Aorta (tissue), 5 donors: ENCODE measurements around the gene MAK. TPM values are rescaled to one million over a fixed set of nuclear protein-coding genes. Genes with fewer than 3 reads are reported as not detected.

ENCODE experiments used
- ATAC-seq: fragments of 200-7000 bp; cut with Tn5 transposase; one replicate; pipeline ENCODE4 v1.9.1; 2022; ENCODE audit warnings: moderate library complexity; ENCODE audit not compliant: low FRiP score
- DNase-seq, 2 donors: peaks; one replicate each; pipeline ENCODE4 v3.0.0-alpha.2; 2020
- H3K27ac ChIP-seq, 2 donors: one replicate each; pipeline ENCODE4 v1.5.1; 2013; ENCODE audit warnings: low read length in 2 of 2, mild to moderate bottlenecking in 2 of 2, moderate library complexity in 2 of 2, control low read depth in 1 of 2, inconsistent platforms in 1 of 2, low read depth in 1 of 2
- H3K27me3 ChIP-seq, 2 donors: one replicate each; pipeline ENCODE4 v1.6.1; 2013; ENCODE audit warnings: control low read depth in 1 of 2, low read length in 1 of 2, mild to moderate bottlenecking in 1 of 2, moderate library complexity in 1 of 2; ENCODE audit not compliant: insufficient read depth in 2 of 2, control insufficient read depth in 1 of 2
- H3K36me3 ChIP-seq, 2 donors: one replicate each; pipeline ENCODE4 v1.6.1; 2013; ENCODE audit warnings: control low read depth in 1 of 2, low read length in 1 of 2, mild to moderate bottlenecking in 1 of 2; ENCODE audit not compliant: insufficient read depth in 2 of 2, control insufficient read depth in 1 of 2
- H3K4me1 ChIP-seq, 2 donors: one replicate each; pipeline ENCODE4 v1.6.1; 2013; ENCODE audit warnings: low read length in 2 of 2, control low read depth in 1 of 2, mild to moderate bottlenecking in 1 of 2, moderate library complexity in 1 of 2; ENCODE audit not compliant: insufficient read depth in 2 of 2, control insufficient read depth in 1 of 2
- H3K4me3 ChIP-seq, 2 donors: one replicate each; pipeline ENCODE4 v1.5.1; 2013; ENCODE audit warnings: low read length in 2 of 2, control low read depth in 1 of 2, mild to moderate bottlenecking in 1 of 2
- H3K9me3 ChIP-seq: one replicate; pipeline ENCODE4 v1.6.1; 2013; ENCODE audit warnings: mild to moderate bottlenecking, low read length; ENCODE audit not compliant: control insufficient read depth
- WGBS, 2 donors: extraction: QIAGEN DNeasy Blood & Tissue Kit; methylation state at CpG; one replicate each; pipeline ENCODE4 v1.1.7; 2013; 5-methylcytosine and 5-hydroxymethylcytosine counted together
- intact Hi-C, 2 donors: fragments of 100-400 bp; cut with DNase I; formaldehyde crosslinking; loops; one replicate each; pipeline versions ENCODE4 v1.14.2 to v1.15.0; 2022
- polyA plus RNA-seq, 2 donors: library from polyadenylated mRNA; stranded (reverse); fragments of 200-250 nt; gene quantifications; one replicate each; pipeline ENCODE4 v1.2.3, GENCODE V29; 2013
- total RNA-seq, 2 donors: library from RNA; stranded (reverse); fragmentation: NEBNext Ultra II Directional; extraction: Animal tissue kit (Norgen Biotek cat#: 25700); gene quantifications; one replicate each; pipeline ENCODE4 v1.2.1, GENCODE V29; 2021
- donor health status: healthy with polysubstance abuse.
- donor health status: Bipolar disorder and iron deficiency.
- donor health status: DM: no; HTN: no; CAD: no.
- donor health status: DM: no; HTN: no; CAD: no.
- donor health status: DM: yes; HTN: yes; CAD: no.

MAK gene
- total and polyA plus RNA-seq, 4 donors = 0.03 to 0.63 (median 0.21) TPM

- ATAC-seq = no peak
- Histone ChIP-seq H3K9me3 (no peaks in the 10 kb centered on the region), H3K4me3 (no peak overlapping the region), H3K36me3 (no peaks in the 10 kb centered on the region), H3K27ac (no peak overlapping the region), H3K4me1 (no peaks in the 10 kb centered on the region), H3K27me3 (no peaks in the 10 kb centered on the region)
- 82 to 86% methylated on average over 2 of the region's 2 CpGs for WGBS, 2 donors
- DNase-seq = no peak
- intact Hi-C loops = no loop called here
Observed at GRCh38 chr6:10736731-10737130, 101.6 kb downstream of the MAK start.

DNA sequence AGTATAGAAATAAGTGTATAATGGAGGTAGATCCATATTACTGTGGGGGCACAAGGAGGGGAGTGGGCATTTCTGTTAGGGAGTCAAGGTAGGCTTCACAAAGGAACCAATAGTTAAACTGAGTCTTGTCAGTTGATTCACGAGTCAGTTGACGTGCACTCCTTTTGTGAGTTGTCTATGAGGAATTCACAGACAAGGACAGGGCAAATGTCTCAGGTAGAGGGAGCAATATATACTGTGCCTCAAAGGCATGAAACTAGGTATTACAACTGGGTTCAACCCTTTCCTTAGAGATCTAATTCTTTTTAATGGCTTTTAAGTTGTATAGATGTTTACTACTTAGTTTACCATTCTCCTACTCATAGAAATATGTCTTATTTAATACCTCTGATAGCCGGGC, 104.5 kb downstream of the MAK start:
- 91 to 96% methylated on average over 3 of the region's 3 CpGs for WGBS, 2 donors
- Histone ChIP-seq H3K27ac (no peak overlapping the region), H3K27me3 (no peaks in the 10 kb centered on the region), H3K4me1 (peaks cover 0 to 3% of the 10 kb centered on the region in 2 donors), H3K36me3 (no peaks in the 10 kb centered on the region), H3K9me3 (no peaks in the 10 kb centered on the region), H3K4me3 (no peak overlapping the region)
- DNase-seq (no peak), ATAC-seq (no peak)
- intact Hi-C loops = no loop called here

DNA sequence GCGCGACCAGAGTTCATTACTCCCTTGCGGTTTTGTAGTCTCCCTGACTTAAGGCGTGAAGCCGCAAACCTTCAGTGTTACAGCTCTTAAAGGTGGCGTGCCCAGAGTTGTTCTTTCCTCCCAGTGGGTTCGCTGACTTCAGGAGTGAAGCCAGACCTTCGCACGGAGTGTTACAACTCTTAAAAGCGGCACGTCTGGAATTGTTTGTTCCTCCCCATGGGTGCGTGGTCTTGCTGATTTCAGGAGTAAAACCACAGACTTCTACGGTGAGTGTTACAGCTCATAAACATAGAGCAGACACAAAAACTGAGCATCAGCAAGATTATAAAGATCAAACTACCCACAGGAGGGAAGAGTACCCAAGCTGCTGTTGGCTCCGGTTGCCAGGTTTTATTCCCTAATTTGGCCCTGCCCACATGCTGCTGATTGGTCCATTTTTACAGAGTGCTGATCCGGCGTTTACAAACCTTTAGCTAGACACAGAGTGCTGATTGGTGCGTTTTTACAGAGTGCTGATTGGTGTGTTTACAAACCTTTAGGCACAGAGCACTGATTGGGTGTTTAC, 105.1 kb downstream of the MAK start:
- intact Hi-C loops = no loop called here
- Histone ChIP-seq H3K4me1 (peaks cover 0 to 3% of the 10 kb centered on the region in 2 donors), H3K27me3 (no peaks in the 10 kb centered on the region), H3K4me3 (no peak overlapping the region), H3K27ac (no peak overlapping the region), H3K9me3 (no peaks in the 10 kb centered on the region), H3K36me3 (no peaks in the 10 kb centered on the region)
- no peak for DNase-seq
- WGBS, 2 donors = 83 to 84% methylated on average over 17 of the region's 17 CpGs
- ATAC-seq = no peak

DNA sequence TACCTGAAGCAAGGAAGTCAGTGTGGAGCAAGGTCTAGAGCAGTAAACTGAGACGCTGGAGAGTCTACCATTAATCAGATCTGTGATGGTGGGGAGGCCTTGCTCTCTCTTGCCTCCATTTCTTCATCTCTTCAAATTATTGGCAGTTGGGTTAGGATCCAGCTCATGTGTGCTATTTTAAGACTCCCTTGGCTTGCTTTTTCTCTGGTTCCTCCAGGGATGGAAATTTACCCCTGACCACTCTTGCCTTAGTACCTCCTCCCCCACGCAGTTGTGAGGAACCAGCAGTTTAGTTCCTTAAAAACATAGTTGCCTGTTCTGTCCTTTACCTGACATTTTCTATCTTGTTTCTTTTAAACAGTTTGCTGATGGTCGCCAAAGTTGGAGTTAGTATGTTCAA, 108.1 kb downstream of the MAK start:
- Histone ChIP-seq H3K27me3 (no peaks in the 10 kb centered on the region), H3K27ac (no peak overlapping the region), H3K4me3 (no peak overlapping the region), H3K36me3 (no peaks in the 10 kb centered on the region), H3K9me3 (no peaks in the 10 kb centered on the region), H3K4me1 (peaks cover 0 to 3% of the 10 kb centered on the region in 2 donors)
- intact Hi-C loops = no loop called here
- no peak for ATAC-seq
- no peak for DNase-seq
- 46 to 52% methylated on average over 3 of the region's 3 CpGs for WGBS, 2 donors

GRCh38 chr6:10725716-10726115, 112.6 kb downstream of the MAK start:
- peaks cover 3 to 8% of the 10 kb centered on the region in 2 donors for H3K4me1 ChIP-seq
- ATAC-seq (no peak), DNase-seq (no peak)
- H3K9me3 ChIP-seq = no peaks in the 10 kb centered on the region
- 71 to 74% methylated on average over 9 of the region's 9 CpGs for WGBS, 2 donors
- intact Hi-C loops = no loop called here
- no peak overlapping the region for H3K27ac ChIP-seq
- no peaks in the 10 kb centered on the region for H3K27me3 ChIP-seq
- no peak overlapping the region for H3K4me3 ChIP-seq
- no peaks in the 10 kb centered on the region for H3K36me3 ChIP-seq

GRCh38 chr6:10725044-10725443, 113.3 kb downstream of the MAK start:
- no peaks in the 10 kb centered on the region for H3K27me3 ChIP-seq
- no peak overlapping the region for H3K27ac ChIP-seq
- no peak for DNase-seq
- no peak for ATAC-seq
- H3K4me1 ChIP-seq = peaks cover 3 to 6% of the 10 kb centered on the region in 2 donors
- WGBS, 2 donors = 77% methylated on average over 6 of the region's 6 CpGs
- H3K4me3 ChIP-seq = no peak overlapping the region
- no peaks in the 10 kb centered on the region for H3K9me3 ChIP-seq
- intact Hi-C loops = no loop called here
- H3K36me3 ChIP-seq = no peaks in the 10 kb centered on the region

- Histone ChIP-seq H3K4me3 (peak overlapping the region; percentile 68 to 78), H3K9me3 (no peaks in the 10 kb centered on the region), H3K27ac (peak overlapping the region in 1 of 2 donors; percentile 85), H3K4me1 (peaks cover 3 to 5% of the 10 kb centered on the region in 2 donors), H3K36me3 (no peaks in the 10 kb centered on the region), H3K27me3 (no peaks in the 10 kb centered on the region)
- WGBS, 2 donors = 16 to 19% methylated on average over 7 of the region's 7 CpGs
- ATAC-seq (peak; percentile 2), DNase-seq (no peak)
- intact Hi-C loops = loop anchor here (2.0 kb wide), 2 partner anchors 23 to 29 kb away; partner anchors contain the start of genes TMEM14B (in 2 of the 2), C6orf52 (in 1 of the 2) and PAK1IP1 (in 1 of the 2)
Observed at GRCh38 chr6:10723567-10723881, 114.8 kb downstream of the MAK start.

DNA sequence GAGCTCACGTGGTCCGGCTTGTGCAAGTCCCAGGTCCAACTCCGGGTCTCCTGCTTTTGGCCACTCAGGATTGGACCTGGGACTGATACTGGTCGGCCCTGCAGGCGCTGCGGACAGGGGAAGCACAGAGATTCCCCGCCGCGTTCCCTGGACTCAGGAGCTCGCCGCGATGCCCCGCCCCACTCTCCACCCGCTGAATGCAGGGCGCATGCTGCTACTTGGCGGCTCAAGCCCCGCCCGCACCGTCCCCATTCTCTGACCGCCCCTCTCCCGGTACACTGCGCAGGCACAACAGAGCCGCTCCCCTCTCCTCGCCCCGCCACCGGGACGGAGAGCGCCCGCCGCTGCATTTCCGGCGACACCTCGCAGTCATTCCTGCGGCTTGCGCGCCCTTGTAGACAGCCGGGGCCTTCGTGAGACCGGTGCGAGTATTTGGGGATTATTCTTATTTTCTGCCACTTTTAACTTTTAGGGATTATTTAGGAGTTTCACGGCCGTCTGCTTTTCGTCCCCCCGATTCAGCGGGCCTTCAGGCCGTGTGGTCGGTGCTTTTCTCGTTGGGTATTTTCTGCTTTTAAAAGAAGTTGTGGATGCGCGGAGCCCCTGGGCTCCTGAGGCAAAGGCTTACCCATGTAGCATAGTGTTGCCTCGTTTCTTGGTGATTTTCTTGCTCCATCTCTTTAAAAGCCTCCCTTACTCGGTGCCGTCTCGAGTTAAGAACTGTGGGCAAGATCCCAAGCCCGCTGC, 115.3 kb downstream of the MAK start, which contains the start of gene TMEM14C:
Gene TMEM14C (plus strand): TSS at position 251 of the 747 bp plus-strand sequence. CDS start 1,544 bp downstream, outside the sequence.
- 0 to 1% methylated on average over 55 of the region's 55 CpGs for WGBS, 2 donors
- H3K4me1 ChIP-seq = peaks cover 3 to 5% of the 10 kb centered on the region in 2 donors
- peak within 1 kb of the TSS; percentile 68 to 78 for H3K4me3 ChIP-seq
- H3K36me3 ChIP-seq = no peaks in the 10 kb centered on the region
- intact Hi-C loops = loop anchor here (2.0 kb wide), 2 partner anchors 24 to 28 kb away; partner anchors contain the start of genes TMEM14B (in 2 of the 2), C6orf52 (in 1 of the 2) and PAK1IP1 (in 1 of the 2)
- H3K27me3 ChIP-seq = no peaks in the 10 kb centered on the region
- DNase-seq (peak; percentile 99 to 100), ATAC-seq (peak; percentile 99)
- peak within 1 kb of the TSS; percentile 9 to 85 for H3K27ac ChIP-seq
- no peaks in the 10 kb centered on the region for H3K9me3 ChIP-seq

DNA sequence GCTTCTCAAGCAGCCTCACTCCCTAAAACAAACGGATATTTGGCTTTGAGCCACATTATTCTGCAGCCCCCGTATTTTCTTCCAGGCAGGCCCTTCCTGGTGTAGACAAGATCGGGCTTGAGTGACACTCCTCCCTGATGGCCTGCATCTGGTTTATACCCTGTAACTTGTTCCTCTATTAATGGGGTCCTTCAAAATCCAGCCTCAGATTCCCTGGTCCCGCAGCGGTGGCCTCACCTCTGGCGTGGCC, 115.8 kb downstream of the MAK start:
- no peak for DNase-seq
- H3K27me3 ChIP-seq = no peaks in the 10 kb centered on the region
- H3K9me3 ChIP-seq = no peaks in the 10 kb centered on the region
- 1 to 4% methylated on average over 6 of the region's 6 CpGs for WGBS, 2 donors
- H3K27ac ChIP-seq = peak overlapping the region in 1 of 2 donors; percentile 45
- intact Hi-C loops = loop anchor here (2.0 kb wide), 2 partner anchors 24 to 28 kb away; partner anchors contain the start of genes TMEM14B (in 2 of the 2), C6orf52 (in 1 of the 2) and PAK1IP1 (in 1 of the 2)
- H3K4me3 ChIP-seq = peak overlapping the region in 1 of 2 donors; percentile 34
- no peaks in the 10 kb centered on the region for H3K36me3 ChIP-seq
- no peak for ATAC-seq
- H3K4me1 ChIP-seq = peaks cover 3 to 5% of the 10 kb centered on the region in 2 donors
